ENCODE data around the gene SLIRP. TPM values are rescaled to one million over a fixed set of nuclear protein-coding genes. Genes with fewer than 3 reads are reported as not detected.
"Not testable (repeated sequence)": the region's sequence is repeated elsewhere in the genome, so short reads cannot be mapped to it uniquely, and the experiment has no call there.

Gene SLIRP
- total RNA-seq (2021; fragmentation: NEBNext Ultra II Directional; extraction: Animal tissue kit (Norgen Biotek cat#: 25700)), result 100 to 1,000 TPM; 152 to 209 (median 182) TPM
- long read RNA-seq, transcript SLIRP-209 (4 exons, 408 nt), result major isoform, 204 of 221 reads
- long read RNA-seq, partial matches to known transcripts, result 1 of 221 reads
- long read RNA-seq, other reads (novel, unspliced or antisense), result 6 of 221 reads

- Mint-ChIP-seq H3K9me3 (no peaks in the 10 kb centered on the region), H3K27me3 (ENCODE audit: insufficient read depth) (no peaks in the 10 kb centered on the region), H3K4me3 (peak within 1 kb of the TSS; percentile 92), H3K36me3 (ENCODE audit: low read depth) (peaks cover 17% of the 10 kb centered on the region), H3K27ac (peak within 1 kb of the TSS; percentile 82), H3K4me1 (ENCODE audit: low read depth) (peaks cover 29% of the 10 kb centered on the region)
- peak; percentile 77 for DNase-seq
- no peak for TF ChIP-seq CTCF (IDR thresholded peaks at IDR 0.05)
These were observed at the start of gene SLIRP, which contains the start of gene ALKBH1 for GRCh38 chr14:77707724-77708408. TSS of gene SLIRP (plus strand) at chr14:77708103. CDS start at chr14:77708112, 9 bp downstream. TSS of gene ALKBH1 (minus strand) at chr14:77708023. CDS start at chr14:77708004, 19 bp downstream.

DNA sequence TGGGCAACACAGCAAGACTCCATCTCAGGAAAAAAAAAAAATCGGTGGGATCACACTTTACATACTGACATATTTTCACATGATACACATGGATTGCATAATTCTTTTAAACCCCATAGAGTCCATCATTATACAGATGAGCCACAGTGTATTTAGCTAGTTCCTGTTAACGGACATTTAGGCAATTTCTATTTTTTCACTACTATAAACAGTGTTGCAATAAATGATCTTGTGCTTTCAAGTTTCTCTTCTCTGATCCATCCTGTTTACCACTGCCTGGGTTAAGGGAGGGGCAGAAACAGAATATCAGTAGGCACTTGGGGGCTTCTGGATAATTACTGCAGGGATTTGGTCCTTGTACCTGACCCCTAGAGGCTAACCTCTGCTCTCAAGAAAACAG is 48.1 kb upstream of the SLIRP start:
- Mint-ChIP-seq H3K36me3 (ENCODE audit: low read depth) (no peaks in the 10 kb centered on the region), H3K4me1 (ENCODE audit: low read depth) (peaks cover 30% of the 10 kb centered on the region), H3K9me3 (no peaks in the 10 kb centered on the region), H3K27ac (no peak overlapping the region), H3K4me3 (no peak overlapping the region), H3K27me3 (ENCODE audit: insufficient read depth) (no peaks in the 10 kb centered on the region; the same call in 1 of the 2 replicates)
- TF ChIP-seq CTCF (IDR thresholded peaks at IDR 0.05), result no peak
- no peak for DNase-seq

- no peak for TF ChIP-seq CTCF (IDR thresholded peaks at IDR 0.05)
- no peaks in the 10 kb centered on the region; the same call in 1 of the 2 replicates for H3K27me3 Mint-ChIP-seq (ENCODE audit: insufficient read depth)
- H3K36me3 Mint-ChIP-seq (ENCODE audit: low read depth), result no peaks in the 10 kb centered on the region
- H3K27ac Mint-ChIP-seq, result no peak overlapping the region; the same call in 1 of the 2 replicates
- no peaks in the 10 kb centered on the region for H3K9me3 Mint-ChIP-seq
- H3K4me1 Mint-ChIP-seq (ENCODE audit: low read depth), result peaks cover 30% of the 10 kb centered on the region
- peak overlapping the region; percentile 17; the same call in 1 of the 2 replicates for H3K4me3 Mint-ChIP-seq
- DNase-seq, result no peak
These were observed 47.1 kb upstream of the SLIRP start for GRCh38 chr14:77660754-77661153.

GRCh38 chr14:77661562-77661961 is 46.3 kb upstream of the SLIRP start:
- H3K4me1 Mint-ChIP-seq (ENCODE audit: low read depth), result peaks cover 30% of the 10 kb centered on the region
- H3K4me3 Mint-ChIP-seq; H3K27me3 Mint-ChIP-seq (ENCODE audit: insufficient read depth); DNase-seq; H3K36me3 Mint-ChIP-seq (ENCODE audit: low read depth); H3K27ac Mint-ChIP-seq; H3K9me3 Mint-ChIP-seq: not testable (repeated sequence)

DNA sequence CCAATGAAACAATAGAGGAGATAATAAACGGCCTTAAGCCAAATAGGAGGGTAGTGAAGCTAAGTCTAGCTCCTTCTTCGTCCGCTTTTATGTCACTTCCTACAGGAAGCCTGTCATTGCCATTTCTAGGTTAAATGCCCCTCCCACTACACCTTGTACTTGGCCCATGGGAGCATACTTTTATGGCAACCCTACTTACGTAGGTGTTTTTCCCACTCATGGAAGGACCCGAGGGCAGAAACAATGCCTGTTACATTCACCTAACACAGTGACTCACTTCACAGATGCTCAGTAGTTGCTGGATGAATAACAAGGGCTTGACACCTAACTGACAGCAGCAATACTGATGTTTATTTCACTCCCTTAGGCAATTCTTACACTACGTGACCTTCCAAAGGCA is 44.6 kb upstream of the SLIRP start:
- peak; percentile 44 for DNase-seq
- Mint-ChIP-seq H3K36me3 (ENCODE audit: low read depth) (no peaks in the 10 kb centered on the region), H3K27me3 (ENCODE audit: insufficient read depth) (no peaks in the 10 kb centered on the region), H3K27ac (peak overlapping the region; percentile 38), H3K4me1 (ENCODE audit: low read depth) (peaks cover 24% of the 10 kb centered on the region), H3K9me3 (no peaks in the 10 kb centered on the region), H3K4me3 (no peak overlapping the region)
- no peak for TF ChIP-seq CTCF (IDR thresholded peaks at IDR 0.05)

- TF ChIP-seq CTCF (IDR thresholded peaks at IDR 0.05), result no peak
- Mint-ChIP-seq H3K9me3 (no peaks in the 10 kb centered on the region), H3K4me1 (ENCODE audit: low read depth) (peaks cover 18% of the 10 kb centered on the region)
These were observed 40.6 kb upstream of the SLIRP start for GRCh38 chr14:77667331-77667730.

More at GRCh38 chr14:77667331-77667730, 40.6 kb upstream of the SLIRP start:
- H3K36me3 Mint-ChIP-seq (ENCODE audit: low read depth), result no peaks in the 10 kb centered on the region
- no peaks in the 10 kb centered on the region for H3K27me3 Mint-ChIP-seq (ENCODE audit: insufficient read depth)
- DNase-seq, result no peak
- H3K27ac Mint-ChIP-seq, result no peak overlapping the region
- H3K4me3 Mint-ChIP-seq, result no peak overlapping the region

Data from HFFc6 (cell line).